ENCODE results near the gene TDRD3.

TDRD3 gene

DNA sequence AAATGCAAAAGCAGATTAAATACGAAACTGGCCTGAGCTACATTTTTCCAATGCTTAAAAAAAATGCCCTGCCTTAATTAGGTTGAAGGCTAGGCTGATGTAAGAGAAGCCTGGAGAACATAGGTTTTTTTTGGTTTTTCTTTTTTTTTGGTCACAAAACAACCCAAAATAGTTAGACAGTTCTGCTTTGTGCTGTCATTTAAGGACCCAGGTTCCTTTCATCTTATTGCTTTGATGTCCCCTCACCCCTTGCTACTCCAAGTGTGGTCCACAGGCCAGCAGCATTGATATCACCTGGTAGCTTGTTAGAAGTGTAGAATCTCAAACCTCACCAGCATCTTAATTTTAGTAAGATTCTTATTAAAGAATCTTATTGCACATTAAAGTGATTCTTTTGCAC, 14.4 kb downstream of the TDRD3 start:
- DNase-seq (ENCODE audit: low read depth in 2 of 2), result no peak
- TF ChIP-seq, protein P1, sequence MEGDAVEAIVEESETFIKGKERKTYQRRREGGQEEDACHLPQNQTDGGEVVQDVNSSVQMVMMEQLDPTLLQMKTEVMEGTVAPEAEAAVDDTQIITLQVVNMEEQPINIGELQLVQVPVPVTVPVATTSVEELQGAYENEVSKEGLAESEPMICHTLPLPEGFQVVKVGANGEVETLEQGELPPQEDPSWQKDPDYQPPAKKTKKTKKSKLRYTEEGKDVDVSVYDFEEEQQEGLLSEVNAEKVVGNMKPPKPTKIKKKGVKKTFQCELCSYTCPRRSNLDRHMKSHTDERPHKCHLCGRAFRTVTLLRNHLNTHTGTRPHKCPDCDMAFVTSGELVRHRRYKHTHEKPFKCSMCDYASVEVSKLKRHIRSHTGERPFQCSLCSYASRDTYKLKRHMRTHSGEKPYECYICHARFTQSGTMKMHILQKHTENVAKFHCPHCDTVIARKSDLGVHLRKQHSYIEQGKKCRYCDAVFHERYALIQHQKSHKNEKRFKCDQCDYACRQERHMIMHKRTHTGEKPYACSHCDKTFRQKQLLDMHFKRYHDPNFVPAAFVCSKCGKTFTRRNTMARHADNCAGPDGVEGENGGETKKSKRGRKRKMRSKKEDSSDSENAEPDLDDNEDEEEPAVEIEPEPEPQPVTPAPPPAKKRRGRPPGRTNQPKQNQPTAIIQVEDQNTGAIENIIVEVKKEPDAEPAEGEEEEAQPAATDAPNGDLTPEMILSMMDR (IDR thresholded peaks at IDR 0.05; ENCODE audit: low read depth, low read length), result no peak
- H3K4me3 ChIP-seq (replicated peaks in 1 of 2; ENCODE audit: low read depth in 2 of 2, low read length in 2 of 2), result no peak overlapping the region

DNA sequence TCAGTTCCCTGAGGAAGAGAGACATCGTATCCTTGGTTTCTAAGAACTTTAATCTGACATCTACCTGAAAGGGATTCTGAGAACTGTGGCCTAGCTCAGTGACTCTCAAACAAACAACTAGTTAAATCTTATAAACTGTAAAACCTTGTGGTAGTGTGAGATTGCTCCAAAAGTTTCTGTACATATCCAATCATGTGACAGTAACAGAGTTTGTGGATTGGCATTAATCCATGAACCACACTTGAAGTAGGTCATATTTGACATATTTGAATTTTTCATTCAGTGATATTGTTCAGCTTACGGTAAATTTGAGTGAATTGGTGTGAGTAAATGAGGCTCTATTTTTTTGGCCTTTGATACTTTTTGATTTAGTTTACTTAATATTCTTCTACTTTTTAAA, 15.0 kb downstream of the TDRD3 start:
- DNase-seq (ENCODE audit: low read depth in 2 of 2), result peak; percentile 19 to 54
- H3K4me3 ChIP-seq (replicated peaks in 1 of 2; ENCODE audit: low read depth in 2 of 2, low read length in 2 of 2), result no peak overlapping the region
- TF ChIP-seq, protein P1 (IDR thresholded peaks at IDR 0.05; ENCODE audit: low read depth, low read length), result no peak

DNA sequence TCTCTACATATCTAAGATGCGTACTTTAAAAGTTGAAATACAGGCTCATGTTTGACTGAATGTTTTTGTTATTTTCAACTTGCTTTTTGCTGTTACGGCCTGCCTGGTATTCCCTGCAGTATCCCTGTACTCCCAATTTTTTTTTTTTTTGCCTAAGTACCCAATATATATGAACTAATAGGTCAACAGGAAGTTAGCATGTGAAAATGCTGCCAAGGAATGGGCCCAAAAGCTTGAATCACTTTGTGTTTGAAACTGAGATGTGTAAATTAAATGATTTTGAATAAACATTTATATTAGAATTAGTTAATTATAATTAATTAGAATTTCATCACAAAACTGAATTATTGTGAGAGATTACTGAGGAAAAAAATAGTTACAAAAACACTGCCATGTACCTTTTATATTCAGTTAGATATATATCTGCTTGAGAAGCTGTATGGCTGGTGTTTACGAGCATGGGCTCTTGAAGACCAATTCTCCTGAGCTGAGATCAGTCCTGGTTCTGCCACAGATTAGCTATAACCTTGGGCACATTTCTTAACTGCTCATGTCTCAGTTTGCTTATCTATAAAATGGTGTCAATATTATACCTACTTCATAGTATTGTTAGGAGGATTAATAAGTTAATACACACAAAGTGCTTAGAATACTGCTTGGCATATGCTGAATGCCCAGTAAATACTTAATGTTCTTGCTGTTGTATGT, 16.0 kb downstream of the TDRD3 start:
- DNase-seq (ENCODE audit: low read depth in 2 of 2), result no peak
- H3K4me3 ChIP-seq (replicated peaks in 1 of 2; ENCODE audit: low read depth in 2 of 2, low read length in 2 of 2), result no peak overlapping the region
- TF ChIP-seq, protein P1 (IDR thresholded peaks at IDR 0.05; ENCODE audit: low read depth, low read length), result no peak

DNA sequence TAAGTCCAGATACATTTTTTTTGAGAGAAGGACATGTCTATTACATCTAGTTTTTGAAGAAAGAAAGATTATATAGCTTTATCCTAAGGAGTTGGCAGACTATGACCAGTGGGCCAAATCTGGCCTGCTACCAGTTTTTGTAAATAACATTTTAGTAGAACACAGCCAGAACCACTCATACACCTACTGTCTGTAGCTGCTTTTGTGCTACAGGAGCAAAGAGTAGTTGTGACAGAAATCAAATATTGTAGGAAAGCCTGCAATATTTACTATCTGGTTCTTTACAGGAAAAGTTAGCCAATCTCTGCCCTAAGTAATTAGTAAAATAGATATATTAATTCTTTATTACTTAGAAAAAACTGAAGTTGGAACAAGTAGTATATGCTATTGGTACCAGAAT, 17.2 kb downstream of the TDRD3 start:
- no peak for DNase-seq (ENCODE audit: low read depth in 2 of 2)
- TF ChIP-seq, protein P1 (IDR thresholded peaks at IDR 0.05; ENCODE audit: low read depth, low read length), result no peak
- no peak overlapping the region for H3K4me3 ChIP-seq (replicated peaks in 1 of 2; ENCODE audit: low read depth in 2 of 2, low read length in 2 of 2)

DNA sequence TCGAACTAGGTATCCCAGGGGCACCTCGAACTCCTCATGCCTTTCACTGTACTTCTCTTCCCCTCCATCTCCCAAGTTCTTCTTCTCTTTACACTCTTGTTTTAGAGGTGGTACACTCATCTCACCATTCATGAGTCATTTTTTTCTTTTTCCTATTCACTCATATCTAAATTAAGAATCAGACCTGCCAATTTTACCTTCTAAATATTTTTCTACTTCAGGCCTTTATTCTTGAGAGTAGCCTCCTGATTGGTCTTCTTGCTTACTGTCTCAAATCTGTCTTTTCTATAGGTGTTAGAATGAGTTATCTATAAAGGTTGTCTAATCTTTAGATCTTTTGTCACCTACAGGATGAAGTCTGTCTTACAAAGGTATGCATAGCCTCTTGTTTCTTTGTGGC, 20.7 kb downstream of the TDRD3 start:
- TF ChIP-seq, protein P1 (IDR thresholded peaks at IDR 0.05; ENCODE audit: low read depth, low read length), result no peak
- no peak overlapping the region for H3K4me3 ChIP-seq (replicated peaks in 1 of 2; ENCODE audit: low read depth in 2 of 2, low read length in 2 of 2)
- no peak for DNase-seq (ENCODE audit: low read depth in 2 of 2)

DNA sequence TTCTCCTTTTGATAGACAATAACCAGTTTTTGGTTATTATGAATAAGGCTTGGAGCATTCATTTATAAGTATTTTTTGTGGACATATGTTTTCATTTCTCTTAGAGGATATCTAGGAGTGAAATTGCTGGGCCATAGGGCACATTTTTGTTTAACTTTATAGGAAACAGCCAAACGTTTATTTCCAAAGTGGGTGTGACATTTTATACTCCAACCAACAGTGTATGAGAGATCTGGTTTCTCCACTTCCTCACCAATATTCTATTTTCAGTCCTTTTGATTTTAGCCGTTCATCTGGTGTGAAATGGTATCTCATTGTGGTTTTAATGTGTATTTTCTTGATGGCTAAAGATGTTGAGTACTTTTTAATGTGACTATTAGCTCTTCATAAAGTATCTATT, 21.9 kb downstream of the TDRD3 start:
- no peak overlapping the region for H3K4me3 ChIP-seq (replicated peaks in 1 of 2; ENCODE audit: low read depth in 2 of 2, low read length in 2 of 2)
- TF ChIP-seq, protein P1 (IDR thresholded peaks at IDR 0.05; ENCODE audit: low read depth, low read length), result no peak
- no peak for DNase-seq (ENCODE audit: low read depth in 2 of 2)

DNA sequence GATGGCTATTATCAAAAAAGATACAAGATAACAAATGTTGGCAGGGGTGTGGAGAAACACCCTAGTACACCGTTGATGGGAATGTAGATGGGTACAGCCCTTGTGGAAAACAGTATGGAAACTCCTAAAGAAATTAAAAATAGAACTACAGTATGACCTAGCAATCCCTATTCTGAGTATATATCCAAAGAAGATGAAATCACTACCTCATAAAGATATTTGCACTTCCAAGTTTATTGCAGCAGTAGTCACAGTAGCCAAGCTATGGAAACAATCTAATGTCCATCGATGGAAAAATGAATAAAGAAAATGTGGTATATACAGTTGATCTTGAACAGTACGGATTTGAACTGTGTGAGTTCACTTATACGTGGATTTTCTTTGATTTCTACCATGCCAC, 28.3 kb downstream of the TDRD3 start:
- DNase-seq (ENCODE audit: low read depth in 2 of 2), result no peak
- H3K4me3 ChIP-seq (replicated peaks in 1 of 2; ENCODE audit: low read depth in 2 of 2, low read length in 2 of 2), result no peak overlapping the region
- TF ChIP-seq, protein P1 (IDR thresholded peaks at IDR 0.05; ENCODE audit: low read depth, low read length), result no peak

Data from cardiac fibroblast (primary cell).